ENCODE results near the gene TEDC1. TPM values are rescaled to one million over a fixed set of nuclear protein-coding genes. Genes with fewer than 3 reads are reported as not detected.

TEDC1 gene
- total RNA-seq, 1 experiment from 2014 or later: 26.2 TPM

GRCh38 chr14:105508601-105509000, 17.6 kb downstream of the TEDC1 start:
- Histone ChIP-seq H4K5ac (ENCODE audit: insufficient read length, low read depth, low read length) (no peak overlapping the region), H3K27me3 (ENCODE audit: insufficient read depth, low read length) (no peaks in the 10 kb centered on the region; the same call in 1 of the 2 replicates), H3T11ph (ENCODE audit: low read length) (no peak overlapping the region), H4K8ac (replicated peaks; ENCODE audit: insufficient read length, low read depth, low read length) (no peak overlapping the region), H3K18ac (ENCODE audit: insufficient read length, low read depth, low read length) (no peak overlapping the region), H4K91ac (ENCODE audit: insufficient read length, low read depth, low read length) (no peak overlapping the region), H3K4ac (ENCODE audit: low read depth, low read length) (no peak overlapping the region), H2AK5ac (ENCODE audit: insufficient read length, low read length) (no peak overlapping the region), H3K79me2 (ENCODE audit: insufficient read depth, low read length) (no peaks in the 10 kb centered on the region), H3K4me2 (ENCODE audit: insufficient read depth, insufficient read length, low read length) (no peak overlapping the region), H3K79me1 (ENCODE audit: insufficient read depth, low read depth, low read length, poor library complexity, severe bottlenecking) (no peaks in the 10 kb centered on the region), H3K56ac (ENCODE audit: insufficient read length, low read depth, low read length) (no peak overlapping the region), H3K4me1 (ENCODE audit: insufficient read depth, low read length) (no peaks in the 10 kb centered on the region), H2BK20ac (ENCODE audit: low read depth, low read length, poor library complexity, severe bottlenecking) (no peak overlapping the region), H4K20me1 (ENCODE audit: control insufficient read depth, insufficient read depth, insufficient read length) (no peaks in the 10 kb centered on the region), H2BK120ac (ENCODE audit: low read depth, low read length, poor library complexity, severe bottlenecking) (no peak overlapping the region), H3K14ac (ENCODE audit: insufficient read depth, low read length) (no peak overlapping the region), H2BK5ac (ENCODE audit: insufficient read length, low read length) (no peak overlapping the region), H2BK15ac (ENCODE audit: low read depth, low read length) (no peak overlapping the region), H2BK12ac (ENCODE audit: insufficient read length, low read depth, low read length) (no peak overlapping the region), H3K23ac (ENCODE audit: insufficient read length, low read depth, low read length) (no peak overlapping the region), H3K9ac (ENCODE audit: extremely low read depth, insufficient read length, low read length) (no peak overlapping the region), H2AFZ (ENCODE audit: low read length) (no peak overlapping the region), H3K9me3 (ENCODE audit: control insufficient read depth, low read depth, low read length) (no peaks in the 10 kb centered on the region), H3K23me2 (ENCODE audit: insufficient read length, low read depth, low read length, poor library complexity, severe bottlenecking) (no peaks in the 10 kb centered on the region), H3K27ac (ENCODE audit: insufficient read length, low read depth, low read length) (no peak overlapping the region)
- H3K4me3 Mint-ChIP-seq: no peak overlapping the region
- no peaks in the 10 kb centered on the region; a peak in 1 of 7 replicates for H3K36me3 Mint-ChIP-seq (ENCODE audit: insufficient read depth in 1 of 3, low read depth in 3 of 3)
- peaks cover 50% of the 10 kb centered on the region for H3K27me3 Mint-ChIP-seq (ENCODE audit: low read depth)
- DNase-seq: no peak
- no CpG with 5 or more reads among the region's 12 CpGs for WGBS (ENCODE audit: extremely low coverage, insufficient read length, low lambda C conversion rate)
- H3K27ac Mint-ChIP-seq: no peak overlapping the region; a peak in 1 of 7 replicates
- peaks cover 0 to 21% of the 10 kb centered on the region in 2 experiments; a peak in 3 of 5 replicates for H3K9me3 Mint-ChIP-seq
- no peak for TF ChIP-seq CTCF (conservative IDR thresholded peaks at IDR 0.05)
- H3K4me1 Mint-ChIP-seq: no peaks in the 10 kb centered on the region

All from H9 (cell line).